GM19328 (cell line): ENCODE measurements around the gene TAX1BP3.

Experiments used
- ATAC-seq: cut with Tn5 transposase; IDR thresholded peaks from one replicate; pipeline ENCODE4 v1.9.1; 2021; ENCODE audit warnings: mild to moderate bottlenecking, moderate library complexity; ENCODE audit not compliant: unreplicated experiment

Gene TAX1BP3

DNA sequence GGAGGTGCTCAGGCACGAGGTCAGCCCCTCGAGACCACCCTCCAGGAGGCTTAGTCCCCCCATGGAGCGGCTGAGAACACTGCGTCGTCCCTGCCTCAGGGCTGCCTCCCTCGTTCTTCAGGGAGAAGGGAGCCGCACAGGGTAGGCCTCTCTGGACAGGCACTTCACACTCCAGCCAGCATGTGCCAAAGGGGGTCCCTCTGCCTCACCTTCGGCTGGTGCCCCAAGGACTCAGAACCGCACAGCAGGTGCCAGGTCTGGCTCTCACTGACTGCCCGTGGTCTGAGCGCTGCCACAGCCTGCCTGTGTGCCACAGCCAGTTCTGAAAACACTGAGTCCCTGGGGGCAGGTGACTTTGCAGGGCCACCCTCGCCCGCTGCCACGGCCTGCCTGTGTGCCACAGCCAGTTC, 20.5 kb upstream of the TAX1BP3 start:
- no peak for ATAC-seq

DNA sequence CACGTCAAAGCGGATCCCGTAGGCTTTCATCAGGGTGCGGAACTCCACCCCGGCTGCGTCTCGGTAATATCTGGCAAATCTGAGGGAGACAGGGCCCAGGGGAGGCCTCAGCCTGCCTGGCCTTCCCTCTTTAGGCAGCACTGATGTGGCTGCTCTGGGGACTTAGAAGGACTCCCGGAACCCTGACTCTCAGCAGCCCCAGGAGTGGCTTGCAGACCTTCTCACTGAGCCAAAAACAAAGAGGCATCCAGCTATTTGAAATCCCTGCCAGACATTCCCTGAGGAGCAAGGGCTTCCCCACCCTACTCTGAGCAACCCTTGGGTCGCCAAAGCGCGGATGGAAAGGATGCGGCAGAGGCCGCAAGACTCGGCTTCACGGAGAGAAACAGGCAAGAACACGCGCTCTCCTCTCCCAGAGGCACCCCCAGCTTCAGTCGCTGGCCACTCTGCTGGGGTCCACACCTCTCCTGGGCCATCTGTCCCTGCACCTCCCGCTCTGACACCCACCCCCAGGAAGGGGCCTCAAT, 19.7 kb upstream of the TAX1BP3 start:
- ATAC-seq, result no peak

DNA sequence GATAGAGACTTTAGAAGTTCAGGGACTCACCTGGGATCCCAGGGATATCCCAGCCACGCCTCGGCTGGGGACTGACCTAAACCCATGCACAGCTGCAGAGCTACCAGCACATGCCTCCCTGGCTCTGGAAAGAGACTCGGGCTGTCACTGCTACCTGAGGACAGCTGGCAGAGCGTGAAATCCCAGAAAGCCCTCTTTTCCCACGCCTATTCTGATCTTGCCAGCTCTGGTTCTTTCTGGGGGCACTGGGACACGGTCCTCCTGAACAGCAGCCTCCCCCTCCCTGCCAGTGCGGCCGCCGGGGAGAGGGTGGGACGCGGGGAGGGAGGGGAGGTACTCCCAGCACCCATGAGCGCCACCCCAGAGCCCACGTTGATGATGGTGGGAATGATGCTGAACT, 16.8 kb upstream of the TAX1BP3 start:
- no peak for ATAC-seq

GRCh38 chr17:3683054-3683511, 14.7 kb upstream of the TAX1BP3 start:
- no peak for ATAC-seq

- ATAC-seq, result no peak
Observed at GRCh38 chr17:3682033-3682432, 13.7 kb upstream of the TAX1BP3 start.

DNA sequence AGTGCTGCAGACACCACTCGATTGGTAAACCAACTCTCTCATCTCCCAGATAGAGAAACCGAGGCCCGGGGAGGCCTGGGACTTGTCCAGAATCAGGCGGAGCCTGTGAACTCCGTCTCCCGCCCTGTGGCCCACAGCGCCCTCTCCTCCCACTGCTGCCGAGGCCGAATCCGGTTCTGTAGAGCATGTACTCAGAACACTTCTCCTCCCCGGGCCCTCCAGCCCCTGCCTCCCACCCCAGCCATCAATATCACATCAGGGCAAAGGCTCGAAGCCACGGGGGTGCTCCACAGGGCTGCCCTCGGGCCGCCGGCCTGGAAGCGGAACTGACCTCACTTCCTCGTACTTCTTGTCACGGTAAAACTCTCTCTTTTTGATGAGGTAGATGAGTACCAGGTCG, 13.2 kb upstream of the TAX1BP3 start:
- no peak for ATAC-seq

- no peak for ATAC-seq
Observed at GRCh38 chr17:3681057-3681456, 12.7 kb upstream of the TAX1BP3 start.

- no peak for ATAC-seq
Observed at GRCh38 chr17:3679531-3680126, 11.3 kb upstream of the TAX1BP3 start.

DNA sequence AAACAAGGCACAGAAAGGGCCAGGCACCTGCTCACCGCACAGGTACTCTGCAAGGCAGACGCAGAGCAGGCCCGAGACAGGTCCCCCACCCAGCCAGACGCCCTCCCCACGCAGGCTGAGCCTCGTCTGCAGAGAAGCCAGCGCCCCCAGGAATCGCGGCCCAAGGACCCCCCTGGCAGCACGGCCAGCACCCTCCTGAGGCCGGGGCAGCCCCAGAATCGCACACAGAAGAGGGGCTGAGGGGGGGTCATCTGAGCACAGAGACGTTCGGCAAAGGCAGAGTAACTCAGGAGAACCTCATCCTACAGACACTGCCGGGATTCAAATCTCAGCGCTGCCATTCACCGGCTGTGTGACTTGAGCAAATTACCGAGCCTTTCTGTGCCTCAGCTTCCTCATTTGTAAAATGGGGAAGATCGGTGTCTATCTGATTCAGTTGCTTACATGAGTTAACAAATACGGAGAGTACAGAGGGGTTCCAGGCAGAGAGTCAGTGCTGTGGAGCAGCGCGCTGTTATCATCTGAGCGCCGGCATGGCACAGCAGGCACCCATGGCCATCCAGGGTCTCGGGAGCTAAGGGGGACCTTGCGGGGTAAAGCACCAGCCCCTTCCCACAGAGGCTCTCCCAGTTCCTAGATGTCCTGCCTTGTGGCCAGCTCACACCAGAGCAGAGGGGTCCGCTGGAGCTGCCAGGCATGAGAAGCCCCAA, 10.6 kb upstream of the TAX1BP3 start:
- ATAC-seq, result no peak

DNA sequence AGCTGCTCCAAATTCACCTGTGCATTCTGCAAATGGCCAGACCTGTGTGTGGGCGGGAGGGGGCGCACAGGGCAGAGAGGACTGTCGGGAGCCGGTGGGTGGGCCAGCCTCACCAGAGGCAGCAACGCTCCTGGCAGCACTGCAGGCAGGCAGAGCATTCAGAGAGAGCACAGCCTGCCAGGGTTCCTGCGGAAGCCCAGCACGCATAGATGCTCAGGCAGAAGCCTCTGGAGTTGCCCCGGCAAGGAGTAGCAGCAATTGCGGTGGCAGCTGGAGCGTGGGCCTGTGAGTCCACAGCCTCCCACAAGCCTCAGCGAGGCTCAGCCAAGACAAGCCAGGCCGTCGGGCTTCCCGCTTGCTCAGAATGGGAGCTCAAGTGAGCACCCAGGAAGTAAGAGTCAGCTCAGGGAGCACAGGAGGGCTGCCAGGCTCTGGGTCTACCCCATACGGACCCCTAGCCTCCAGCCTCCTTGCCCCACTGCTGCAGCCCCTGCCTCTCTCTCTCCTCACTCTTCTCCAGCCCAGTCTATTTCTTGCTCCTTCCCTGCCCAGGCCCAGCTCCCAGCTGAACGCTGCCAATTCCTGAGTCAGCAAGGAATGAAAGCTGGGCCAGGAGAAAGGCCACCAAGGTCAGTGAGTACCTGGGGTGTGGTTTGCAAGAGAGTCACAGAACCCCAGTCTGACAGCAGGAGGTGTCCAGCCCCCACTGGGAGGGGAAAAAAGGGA, 9.9 kb upstream of the TAX1BP3 start:
- no peak for ATAC-seq

GRCh38 chr17:3675886-3676285, 7.5 kb upstream of the TAX1BP3 start:
- no peak for ATAC-seq

DNA sequence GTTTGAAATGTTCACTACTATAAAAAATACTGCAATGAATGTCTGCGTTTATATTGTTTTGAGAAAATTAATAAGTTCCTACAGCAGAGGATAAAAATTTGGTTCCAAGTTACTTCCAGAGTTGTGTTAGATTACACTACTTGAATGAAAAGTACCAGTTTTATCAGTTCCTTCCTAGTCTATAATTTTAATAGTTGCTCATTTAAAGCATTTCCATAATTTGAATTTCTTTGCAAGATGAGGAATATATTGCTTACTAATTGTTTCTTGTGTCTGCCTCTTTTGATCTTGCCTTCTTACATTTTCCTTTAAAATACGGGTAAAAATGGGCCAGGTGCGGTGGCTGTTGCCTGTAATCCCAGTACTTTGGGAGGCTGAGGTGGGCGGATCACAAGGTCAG, 4.2 kb upstream of the TAX1BP3 start:
- ATAC-seq, result no peak

DNA sequence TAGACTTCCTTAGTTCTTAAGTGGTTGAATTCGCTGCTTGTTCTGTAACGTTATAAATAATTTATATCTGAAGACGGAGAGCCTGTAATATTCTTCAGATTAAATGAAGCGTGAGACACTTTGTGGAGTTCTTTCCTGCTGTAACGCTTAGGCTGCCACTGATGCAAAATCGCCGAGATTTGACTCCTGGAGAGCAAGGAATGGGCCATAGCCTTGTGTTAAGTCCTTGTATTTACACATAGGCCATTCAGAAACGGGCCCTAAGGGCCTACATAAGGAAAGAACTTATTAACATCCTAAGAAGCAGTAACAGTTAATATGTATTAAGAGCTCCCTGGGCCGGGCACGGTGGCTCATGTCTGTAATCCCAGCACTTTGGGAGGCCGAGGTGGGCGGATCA, 1.2 kb upstream of the TAX1BP3 start:
- no peak for ATAC-seq

DNA sequence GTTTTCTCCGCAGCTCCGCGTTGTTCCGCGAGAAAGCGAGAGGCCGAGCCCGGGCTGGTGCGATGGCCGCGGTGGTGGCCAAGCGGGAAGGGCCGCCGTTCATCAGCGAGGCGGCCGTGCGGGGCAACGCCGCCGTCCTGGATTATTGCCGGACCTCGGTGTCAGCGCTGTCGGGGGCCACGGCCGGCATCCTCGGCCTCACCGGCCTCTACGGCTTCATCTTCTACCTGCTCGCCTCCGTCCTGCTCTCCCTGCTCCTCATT, 638 bp upstream of the TAX1BP3 start:
- no peak for ATAC-seq

DNA sequence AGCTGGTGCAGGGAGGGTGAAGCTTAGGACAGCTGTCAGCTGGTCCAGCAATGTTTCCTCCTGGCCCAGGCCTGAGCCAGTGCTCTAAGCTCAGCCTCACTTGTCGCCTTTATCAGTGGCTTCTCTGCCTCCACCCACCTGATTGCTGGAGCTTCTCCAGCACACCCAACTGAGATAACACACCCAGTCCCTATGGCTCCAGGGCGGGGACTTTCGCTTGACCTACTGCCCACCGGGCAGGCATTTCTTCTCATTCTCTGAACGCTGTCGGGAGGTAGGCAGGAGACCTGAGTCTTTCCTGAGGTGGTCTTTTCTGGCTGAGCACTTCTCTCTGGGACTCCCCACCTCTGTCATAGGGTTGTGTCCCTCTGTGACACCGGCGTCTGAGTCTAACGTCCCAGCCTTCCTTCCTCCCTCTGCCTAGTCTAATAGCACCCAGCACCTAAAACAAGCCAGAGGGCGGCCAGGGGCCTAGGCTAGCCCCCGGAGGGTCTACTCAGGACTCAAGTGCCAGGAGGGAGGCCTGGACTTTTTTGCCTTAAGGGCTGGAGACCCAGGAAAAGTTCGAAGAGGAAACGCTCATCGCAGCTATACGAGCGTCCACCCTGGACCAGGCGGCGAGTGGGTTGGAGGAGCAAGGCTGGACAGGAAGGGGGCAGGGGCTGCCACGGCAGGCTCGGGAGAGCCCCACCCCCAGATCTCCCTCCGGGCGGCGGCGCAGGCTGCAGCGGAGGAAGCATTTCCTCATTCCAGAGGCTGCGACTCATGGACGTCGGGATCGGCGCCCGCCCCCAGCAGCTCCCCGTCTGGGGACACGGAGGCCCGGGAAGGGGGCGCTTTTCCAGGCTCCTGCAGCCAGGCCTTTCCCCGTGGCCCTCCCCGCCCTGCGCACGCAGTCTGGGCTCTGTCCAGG, 756 bp downstream of the TAX1BP3 start:
- ATAC-seq, result no peak

DNA sequence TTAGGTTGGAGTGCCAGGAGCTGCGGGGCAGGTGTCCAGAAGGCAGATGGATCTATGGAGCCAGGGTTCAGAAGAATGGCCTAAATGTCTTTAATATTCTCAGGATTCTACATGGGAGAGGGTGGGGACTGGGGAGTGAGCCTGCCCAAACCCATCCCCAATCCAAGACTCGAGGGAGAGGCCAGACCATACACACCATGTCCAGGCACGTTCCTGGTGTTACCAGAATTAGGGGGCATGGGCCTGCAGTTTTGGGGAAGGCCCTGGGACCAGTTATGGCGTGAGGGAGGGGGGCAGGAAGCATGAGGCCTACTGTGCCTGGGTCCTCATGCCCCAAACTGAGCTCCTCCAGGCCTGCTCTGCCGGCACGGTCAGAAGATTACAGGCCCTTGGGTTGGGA, 1.9 kb downstream of the TAX1BP3 start:
- no peak for ATAC-seq

DNA sequence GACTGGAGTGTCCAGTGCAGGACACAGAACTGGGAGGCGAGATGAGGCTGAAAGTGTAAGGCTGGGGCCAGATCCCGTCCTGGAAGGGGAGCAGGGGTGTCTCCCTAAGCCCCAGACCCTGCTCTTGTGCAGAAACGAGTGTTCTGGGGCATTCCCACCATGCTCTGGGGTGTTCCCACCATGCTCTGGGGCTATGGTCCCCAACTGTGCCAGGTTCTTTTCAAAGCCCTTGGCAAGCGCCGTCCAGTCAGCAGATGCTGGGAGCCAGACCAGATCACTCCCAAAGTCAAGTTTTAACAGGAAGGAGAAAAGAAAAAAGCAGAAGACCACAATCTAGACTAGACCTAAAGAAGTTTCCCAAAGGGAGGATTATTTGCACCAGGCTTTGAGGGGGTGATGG, 2.5 kb downstream of the TAX1BP3 start:
- ATAC-seq, result no peak

DNA sequence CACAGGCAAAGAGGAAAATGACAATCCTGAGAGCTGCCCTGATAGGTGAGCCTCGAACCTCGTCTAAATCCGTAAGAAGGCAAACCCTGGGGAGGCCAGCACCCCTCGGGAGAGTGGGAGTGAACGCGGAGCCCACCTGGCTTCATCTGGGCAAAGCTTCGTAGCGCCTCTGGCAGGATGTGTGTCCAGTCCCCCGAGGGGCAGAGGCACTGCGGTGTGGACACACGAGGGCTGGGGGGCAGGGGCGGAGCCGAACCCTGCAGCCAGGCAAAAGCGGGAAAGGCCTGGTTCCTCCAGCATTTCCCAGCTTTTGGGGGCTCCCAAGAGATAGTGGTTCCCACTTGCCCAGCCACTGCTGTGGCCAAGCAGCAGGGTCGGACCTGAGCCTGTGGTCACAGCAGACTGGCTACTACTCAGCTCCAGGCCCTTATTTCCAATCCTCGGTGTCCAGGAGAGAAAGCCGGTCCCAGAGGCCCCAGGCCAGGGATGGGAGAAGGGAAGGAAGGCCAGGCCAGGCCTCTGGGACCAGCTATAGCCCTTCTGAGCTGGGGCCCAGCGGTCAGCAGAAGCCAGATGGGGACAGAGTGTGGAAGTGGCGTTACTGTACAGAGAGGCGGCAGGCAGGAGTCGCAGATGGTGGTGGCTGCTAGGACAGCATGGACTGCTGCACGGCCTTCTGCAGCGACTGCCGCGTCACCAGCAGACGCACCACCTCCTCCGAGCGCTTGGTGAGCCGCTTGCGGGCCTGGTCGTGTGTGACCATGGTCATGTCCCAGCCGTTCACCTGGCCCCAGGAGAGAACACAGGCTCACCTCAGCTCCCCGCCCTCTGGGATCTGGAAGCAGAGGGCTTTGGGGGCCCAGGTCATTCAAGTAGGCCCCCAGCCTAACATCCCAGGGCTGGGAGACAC, 5.0 kb downstream of the TAX1BP3 start:
- ATAC-seq, result no peak

GRCh38 chr17:3660311-3660891, 8.0 kb downstream of the TAX1BP3 start:
- ATAC-seq, result no peak
